ACHN (cell line): ENCODE results near the gene DRGX.

ENCODE experiments used
- DNase-seq: peaks from one replicate; pipeline ENCODE4 v3.0.0-alpha.2; 2015
- in situ Hi-C: cut with HindIII; loops from 2 replicates; pipeline ENCODE4 v1.10.0; 2017; ENCODE audit warnings: low sequenced_read_pairs, low pct_ligation_motif_present, low pct_unique_long_range_greater_than_20kb

DRGX gene

GRCh38 chr10:49329146-49329505 is 66.8 kb downstream of the DRGX start:
- in situ Hi-C loops, result no loop called here

GRCh38 chr10:49328401-49329145 is 67.3 kb downstream of the DRGX start:
- DNase-seq, result no peak
- in situ Hi-C loops, result no loop called here

More at GRCh38 chr10:49329146-49329505, 66.8 kb downstream of the DRGX start:
- no peak for DNase-seq

GRCh38 chr10:49327036-49327813 is 68.7 kb downstream of the DRGX start:
- DNase-seq, result no peak
- in situ Hi-C loops, result no loop called here

- in situ Hi-C loops, result no loop called here
- DNase-seq, result no peak
Observed at GRCh38 chr10:49325916-49326783, 69.7 kb downstream of the DRGX start.

GRCh38 chr10:49325131-49325915 is 70.6 kb downstream of the DRGX start:
- DNase-seq, result no peak
- in situ Hi-C loops, result no loop called here

- peak; percentile 15 for DNase-seq
- in situ Hi-C loops, result no loop called here
Observed at GRCh38 chr10:49324711-49325110, 71.2 kb downstream of the DRGX start.

- no peak for DNase-seq
- in situ Hi-C loops, result no loop called here
Observed at GRCh38 chr10:49323896-49324270, 72.0 kb downstream of the DRGX start.

- no peak for DNase-seq
- in situ Hi-C loops, result no loop called here
Observed at GRCh38 chr10:49323171-49323895, 72.6 kb downstream of the DRGX start.

GRCh38 chr10:49322371-49323170 is 73.3 kb downstream of the DRGX start:
- no peak for DNase-seq
- in situ Hi-C loops, result no loop called here

GRCh38 chr10:49321021-49321420 is 74.9 kb downstream of the DRGX start:
- in situ Hi-C loops, result no loop called here
- DNase-seq, result no peak

GRCh38 chr10:49320191-49320590 is 75.7 kb downstream of the DRGX start:
- no peak for DNase-seq
- in situ Hi-C loops, result no loop called here

- in situ Hi-C loops, result no loop called here
- no peak for DNase-seq
Observed at GRCh38 chr10:49319206-49319605, 76.7 kb downstream of the DRGX start.

- in situ Hi-C loops, result no loop called here
- DNase-seq, result no peak
Observed at GRCh38 chr10:49318755-49319154, 77.1 kb downstream of the DRGX start.

GRCh38 chr10:49318028-49318427 is 77.9 kb downstream of the DRGX start:
- DNase-seq, result no peak
- in situ Hi-C loops, result no loop called here

- no peak for DNase-seq
- in situ Hi-C loops, result no loop called here
Observed at GRCh38 chr10:49314806-49315205, 81.1 kb downstream of the DRGX start.
